ENCODE data around the gene BSX.

BSX gene

DNA sequence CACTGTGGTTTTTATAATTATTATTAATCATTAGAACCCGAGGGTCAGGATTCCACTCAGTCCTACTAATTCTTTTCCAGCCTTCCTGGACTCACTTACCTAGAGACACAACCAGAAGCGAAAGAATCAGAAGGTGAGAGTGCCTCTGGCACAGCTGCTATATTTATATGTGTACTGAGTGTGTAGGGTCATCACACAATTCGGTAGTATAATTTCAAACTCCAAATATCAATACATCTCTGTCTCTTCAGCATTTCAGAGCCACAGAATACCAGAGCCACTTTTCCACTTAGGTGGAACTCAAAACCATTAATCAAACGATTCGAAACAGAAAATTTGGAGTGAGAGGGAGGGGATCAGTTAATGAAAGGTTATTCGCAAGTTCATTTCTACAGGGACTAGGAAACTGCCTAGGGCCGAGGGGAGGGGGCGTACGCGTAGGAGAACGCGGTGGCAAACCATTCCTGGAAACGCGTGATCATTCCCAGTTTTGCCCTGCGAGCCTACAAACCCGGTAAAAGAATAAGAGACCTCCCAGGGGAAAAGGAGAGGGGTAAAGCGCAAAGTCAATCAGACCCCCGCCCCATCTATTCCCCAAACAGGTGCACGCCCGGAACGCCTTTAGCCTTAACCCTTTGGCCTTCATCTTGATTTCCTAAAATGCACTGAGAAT is 5.4 kb downstream of the BSX start:
- POLR2A ChIA-PET = no interaction called here

DNA sequence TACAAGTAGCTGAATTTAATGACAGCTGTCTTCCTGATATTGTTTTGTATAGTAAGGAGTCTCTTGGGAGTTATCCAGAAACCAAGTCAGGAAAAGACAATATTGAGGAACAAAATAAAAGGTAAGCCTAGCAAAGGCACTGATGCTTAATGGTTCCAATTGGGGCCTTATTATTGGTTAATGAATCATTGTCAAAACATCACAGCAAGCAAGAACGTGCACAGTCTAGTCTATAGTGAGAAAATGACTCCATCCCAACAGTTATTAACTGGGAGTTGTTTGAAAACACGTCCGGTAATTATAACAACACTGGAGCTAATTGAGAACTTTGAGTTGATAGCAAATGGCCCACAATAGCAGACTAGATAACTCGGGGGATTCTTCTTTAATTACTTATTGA is 17.7 kb downstream of the BSX start:
- TF ChIP-seq HDGF (IDR thresholded peaks at IDR 0.05; ENCODE audit: borderline replicate concordance) (no peak), ZNF384 (IDR thresholded peaks at IDR 0.05) (no peak)
- CTCF ChIA-PET = no interaction called here
- DNase-seq (ENCODE audit: extremely low spot score) = no peak
- POLR2A ChIA-PET = no interaction called here

More for the DNA sequence above, 5.4 kb downstream of the BSX start:
- DNase-seq (ENCODE audit: extremely low spot score) = no peak
- CTCF ChIA-PET = no interaction called here
- TF ChIP-seq ZNF384 (IDR thresholded peaks at IDR 0.05) (no peak), FOXA1 (IDR thresholded peaks at IDR 0.05) (no peak), LEF1 (IDR thresholded peaks at IDR 0.05; ENCODE audit: borderline replicate concordance) (no peak), L3MBTL2 (conservative IDR thresholded peaks at IDR 0.05) (no peak), BHLHE40 (IDR thresholded peaks at IDR 0.05; ENCODE audit: borderline replicate concordance) (no peak), TARDBP (IDR thresholded peaks at IDR 0.05) (no peak), ARNT (IDR thresholded peaks at IDR 0.05) (no peak), SUZ12 (IDR thresholded peaks at IDR 0.05) (no peak), HDGF (IDR thresholded peaks at IDR 0.05; ENCODE audit: borderline replicate concordance) (no peak), NFRKB (IDR thresholded peaks at IDR 0.05) (no peak), CTBP1 (IDR thresholded peaks at IDR 0.05; ENCODE audit: borderline replicate concordance) (no peak), FOXK2 (IDR thresholded peaks at IDR 0.05) (no peak)
- TF ChIP-seq, protein P1, sequence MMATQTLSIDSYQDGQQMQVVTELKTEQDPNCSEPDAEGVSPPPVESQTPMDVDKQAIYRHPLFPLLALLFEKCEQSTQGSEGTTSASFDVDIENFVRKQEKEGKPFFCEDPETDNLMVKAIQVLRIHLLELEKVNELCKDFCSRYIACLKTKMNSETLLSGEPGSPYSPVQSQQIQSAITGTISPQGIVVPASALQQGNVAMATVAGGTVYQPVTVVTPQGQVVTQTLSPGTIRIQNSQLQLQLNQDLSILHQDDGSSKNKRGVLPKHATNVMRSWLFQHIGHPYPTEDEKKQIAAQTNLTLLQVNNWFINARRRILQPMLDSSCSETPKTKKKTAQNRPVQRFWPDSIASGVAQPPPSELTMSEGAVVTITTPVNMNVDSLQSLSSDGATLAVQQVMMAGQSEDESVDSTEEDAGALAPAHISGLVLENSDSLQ (IDR thresholded peaks at IDR 0.05) = no peak

DNA sequence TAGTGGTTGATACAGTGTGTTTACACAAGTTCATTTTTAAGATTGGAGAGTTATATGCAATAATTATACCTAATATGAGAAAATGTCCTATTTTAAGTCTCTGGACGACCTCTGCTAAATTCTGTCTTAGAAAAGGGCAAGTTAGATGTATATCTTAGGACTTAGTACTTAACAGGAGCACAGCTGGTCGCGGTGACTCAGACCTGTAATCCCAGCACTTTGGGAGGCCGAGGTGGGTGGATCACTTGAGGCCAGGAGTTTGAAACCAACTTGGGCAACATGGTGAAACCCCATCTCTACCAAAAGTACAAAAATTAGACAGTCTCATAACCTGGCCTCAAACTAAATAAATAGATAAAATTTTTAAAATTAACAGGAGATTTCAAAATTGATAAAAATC is 27.2 kb downstream of the BSX start:
- ChIA-PET POLR2A (no interaction called here), CTCF (no interaction called here)
- no peak for DNase-seq (ENCODE audit: extremely low spot score)
- TF ChIP-seq FOXM1 (IDR thresholded peaks at IDR 0.05; ENCODE audit: borderline replicate concordance) = no peak
- TF ChIP-seq FOXA1 (IDR thresholded peaks at IDR 0.05) = no peak

DNA sequence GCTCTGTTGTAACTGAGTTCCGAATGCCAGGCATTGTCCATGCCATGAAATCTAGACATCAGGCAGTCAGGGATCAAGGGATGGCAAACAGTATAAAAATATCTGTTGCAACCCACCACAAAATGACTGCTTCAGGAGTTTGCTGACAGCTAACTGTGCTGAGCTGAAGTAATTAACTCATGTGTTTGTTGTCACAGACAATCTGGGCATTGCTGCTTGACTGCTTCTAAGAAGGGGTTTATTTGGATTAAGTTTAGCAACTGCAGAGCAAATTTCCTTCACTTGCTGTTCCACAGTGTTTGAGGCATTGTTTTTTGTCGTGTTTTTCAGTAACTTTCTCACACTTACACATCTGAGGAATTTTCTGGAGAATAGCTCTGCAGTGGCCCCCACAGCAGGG is 30.4 kb downstream of the BSX start:
- no peak for DNase-seq (ENCODE audit: extremely low spot score)
- TF ChIP-seq FOXA1 (IDR thresholded peaks at IDR 0.05) (no peak), SP1 (IDR thresholded peaks at IDR 0.05) (no peak), CTBP1 (IDR thresholded peaks at IDR 0.05; ENCODE audit: borderline replicate concordance) (no peak), LEF1 (IDR thresholded peaks at IDR 0.05; ENCODE audit: borderline replicate concordance) (no peak), BHLHE40 (IDR thresholded peaks at IDR 0.05; ENCODE audit: borderline replicate concordance) (no peak), FOXK2 (IDR thresholded peaks at IDR 0.05) (no peak), ARNT (IDR thresholded peaks at IDR 0.05) (no peak), TARDBP (IDR thresholded peaks at IDR 0.05) (no peak), FOXM1 (IDR thresholded peaks at IDR 0.05; ENCODE audit: borderline replicate concordance) (no peak), SUZ12 (IDR thresholded peaks at IDR 0.05) (no peak), ZNF384 (IDR thresholded peaks at IDR 0.05) (no peak), L3MBTL2 (conservative IDR thresholded peaks at IDR 0.05) (no peak), NFRKB (IDR thresholded peaks at IDR 0.05) (no peak), HDGF (IDR thresholded peaks at IDR 0.05; ENCODE audit: borderline replicate concordance) (no peak), ELF4 (IDR thresholded peaks at IDR 0.05) (no peak)
- TF ChIP-seq, protein P1 (IDR thresholded peaks at IDR 0.05) = no peak
- ChIA-PET CTCF (interaction anchor here (0.6 kb wide), 1 partner anchor 88 kb away, joined by 3 read pairs; no protein-coding TSS in a partner anchor), POLR2A (no interaction called here)

DNA sequence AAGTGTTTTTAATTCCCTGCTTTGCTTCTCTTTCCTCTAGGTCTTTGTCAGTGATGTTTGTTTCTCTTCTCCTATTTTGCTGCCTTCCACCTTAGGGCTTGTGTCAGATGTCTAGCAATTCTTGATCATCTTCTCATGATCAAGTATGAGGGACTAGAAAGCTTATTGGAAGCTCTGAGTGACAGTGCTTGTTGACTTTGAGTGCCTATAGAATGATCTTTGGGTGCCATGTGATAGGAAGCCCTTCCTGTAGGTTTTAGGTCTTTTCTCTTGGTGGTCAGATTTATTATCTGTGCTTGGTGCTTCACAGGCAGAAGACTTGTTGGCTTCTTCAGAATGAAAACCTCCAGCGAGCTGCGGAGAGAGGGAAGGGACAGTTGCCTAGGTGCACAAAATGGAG is 43.1 kb downstream of the BSX start:
- CTCF ChIA-PET = no interaction called here
- no peak for DNase-seq (ENCODE audit: extremely low spot score)
- POLR2A ChIA-PET = no interaction called here
- TF ChIP-seq HDGF (IDR thresholded peaks at IDR 0.05; ENCODE audit: borderline replicate concordance) = no peak
- no peak for TF ChIP-seq SUZ12 (IDR thresholded peaks at IDR 0.05)
- TF ChIP-seq, protein P1 (IDR thresholded peaks at IDR 0.05) = no peak
- TF ChIP-seq BHLHE40 (IDR thresholded peaks at IDR 0.05; ENCODE audit: borderline replicate concordance) = no peak
- no peak for TF ChIP-seq FOXM1 (IDR thresholded peaks at IDR 0.05; ENCODE audit: borderline replicate concordance)
- TF ChIP-seq ELF4 (IDR thresholded peaks at IDR 0.05) = no peak

DNA sequence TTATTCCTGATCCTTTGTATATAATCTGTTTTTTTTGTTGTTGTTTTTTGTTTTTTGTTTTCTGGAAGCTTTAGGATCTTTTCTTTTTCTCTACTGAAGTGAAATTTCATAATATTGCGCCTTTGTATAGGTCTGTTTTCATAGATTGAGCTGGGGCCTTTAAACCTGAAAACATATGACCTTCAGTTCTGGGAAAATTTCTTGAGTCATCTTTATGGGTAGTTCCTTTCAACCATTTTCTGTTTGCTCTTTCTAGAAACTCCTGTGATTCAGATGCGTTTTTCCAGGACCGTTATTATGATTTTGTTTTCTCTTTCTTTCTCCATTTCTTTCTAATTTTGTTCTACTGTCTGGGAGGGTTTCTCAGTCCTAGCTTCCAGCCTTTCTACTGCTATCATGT is 43.7 kb downstream of the BSX start:
- CTCF ChIA-PET = no interaction called here
- no peak for TF ChIP-seq CTBP1 (IDR thresholded peaks at IDR 0.05; ENCODE audit: borderline replicate concordance)
- TF ChIP-seq SP1 (IDR thresholded peaks at IDR 0.05) = no peak
- no peak for TF ChIP-seq NFRKB (IDR thresholded peaks at IDR 0.05)
- TF ChIP-seq ARNT (IDR thresholded peaks at IDR 0.05) = no peak
- TF ChIP-seq, protein P1 (IDR thresholded peaks at IDR 0.05) = no peak
- TF ChIP-seq ZNF384 (IDR thresholded peaks at IDR 0.05) = no peak
- TF ChIP-seq FOXA1 (IDR thresholded peaks at IDR 0.05) = no peak
- DNase-seq (ENCODE audit: extremely low spot score) = no peak
- POLR2A ChIA-PET = no interaction called here
